ENCODE measurements around the gene PLXNA2. TPM values are rescaled to one million over a fixed set of nuclear protein-coding genes. Genes with fewer than 3 reads are reported as not detected.

PLXNA2 gene
- total RNA-seq, 2 experiments from 2014 or later, result 0.84 to 1.6 TPM

- no peak for DNase-seq
- no peak overlapping the region for H3K27ac Mint-ChIP-seq
- POLR2A ChIA-PET, result no interaction called here
- H3K4me1 Mint-ChIP-seq (ENCODE audit: low read depth), result peaks cover 10% of the 10 kb centered on the region
- peaks cover 27% of the 10 kb centered on the region for H3K27me3 Mint-ChIP-seq (ENCODE audit: low read depth)
- no peaks in the 10 kb centered on the region for H3K9me3 Mint-ChIP-seq (ENCODE audit: insufficient read depth)
- H3K36me3 Mint-ChIP-seq (ENCODE audit: low read depth), result no peaks in the 10 kb centered on the region
- CTCF ChIA-PET, result interaction anchor here (0.6 kb wide), 1 partner anchor 68 kb away, joined by 3 read pairs; no protein-coding TSS in a partner anchor
- ATAC-seq, result no peak
- no peak overlapping the region for H3K4me3 Mint-ChIP-seq
These were observed 5.0 kb upstream of the PLXNA2 start for GRCh38 chr1:208248991-208249696.

GRCh38 chr1:208248307-208248801 lies 4.2 kb upstream of the PLXNA2 start:
- no peaks in the 10 kb centered on the region for H3K36me3 Mint-ChIP-seq (ENCODE audit: low read depth)
- H3K4me1 Mint-ChIP-seq (ENCODE audit: low read depth), result peaks cover 10% of the 10 kb centered on the region
- H3K27ac Mint-ChIP-seq, result no peak overlapping the region
- ChIA-PET CTCF (interaction anchor here (0.6 kb wide), 1 partner anchor 69 kb away, joined by 3 read pairs; no protein-coding TSS in a partner anchor), POLR2A (no interaction called here)
- H3K4me3 Mint-ChIP-seq, result no peak overlapping the region
- no peak for DNase-seq
- no peak for ATAC-seq
- peaks cover 30% of the 10 kb centered on the region for H3K27me3 Mint-ChIP-seq (ENCODE audit: low read depth)
- no peaks in the 10 kb centered on the region for H3K9me3 Mint-ChIP-seq (ENCODE audit: insufficient read depth)

GRCh38 chr1:208247696-208248095 lies 3.5 kb upstream of the PLXNA2 start:
- no peak overlapping the region for H3K27ac Mint-ChIP-seq
- H3K4me3 Mint-ChIP-seq, result no peak overlapping the region
- H3K9me3 Mint-ChIP-seq (ENCODE audit: insufficient read depth), result no peaks in the 10 kb centered on the region
- H3K36me3 Mint-ChIP-seq (ENCODE audit: low read depth), result no peaks in the 10 kb centered on the region
- ChIA-PET POLR2A (no interaction called here), CTCF (interaction anchor here (6.9 kb wide), 1 partner anchor 224 kb away, joined by 87 read pairs; no protein-coding TSS in a partner anchor)
- no peak for ATAC-seq
- H3K4me1 Mint-ChIP-seq (ENCODE audit: low read depth), result peaks cover 14% of the 10 kb centered on the region
- H3K27me3 Mint-ChIP-seq (ENCODE audit: low read depth), result peaks cover 34% of the 10 kb centered on the region
- DNase-seq, result no peak

GRCh38 chr1:208245185-208245705 lies 1.1 kb upstream of the PLXNA2 start:
- DNase-seq (peak; percentile 89), ATAC-seq (peak; percentile 70)
- ChIA-PET CTCF (interaction anchor here (0.6 to 6.9 kb wide), 47 partner anchors 8 to 1004 kb away, joined by 3 to 87 read pairs (median 4); no protein-coding TSS in a partner anchor), POLR2A (interaction anchor here (0.8 to 1.7 kb wide), 4 partner anchors 9 to 206 kb away, joined by 3 to 5 read pairs (median 3); no protein-coding TSS in a partner anchor)
- no peaks in the 10 kb centered on the region for H3K9me3 Mint-ChIP-seq (ENCODE audit: insufficient read depth)
- peaks cover 15% of the 10 kb centered on the region for H3K4me1 Mint-ChIP-seq (ENCODE audit: low read depth)
- peak overlapping the region; percentile 75 for H3K4me3 Mint-ChIP-seq
- no peaks in the 10 kb centered on the region for H3K36me3 Mint-ChIP-seq (ENCODE audit: low read depth)
- peaks cover 49% of the 10 kb centered on the region for H3K27me3 Mint-ChIP-seq (ENCODE audit: low read depth)
- no peak overlapping the region for H3K27ac Mint-ChIP-seq

- no peaks in the 10 kb centered on the region for H3K9me3 Mint-ChIP-seq (ENCODE audit: insufficient read depth)
- H3K36me3 Mint-ChIP-seq (ENCODE audit: low read depth), result no peaks in the 10 kb centered on the region
- POLR2A ChIA-PET, result interaction anchor here (1.7 kb wide), 1 partner anchor 158 kb away, joined by 5 read pairs; no protein-coding TSS in a partner anchor
- ATAC-seq, result peak; percentile 40
- H3K27me3 Mint-ChIP-seq (ENCODE audit: low read depth), result peaks cover 58% of the 10 kb centered on the region
- H3K4me3 Mint-ChIP-seq, result peak overlapping the region; percentile 73
- DNase-seq, result peak; percentile 26
- H3K27ac Mint-ChIP-seq, result no peak overlapping the region
- CTCF ChIA-PET, result interaction anchor here (1.0 to 6.9 kb wide), 10 partner anchors 9 to 359 kb away, joined by 3 to 87 read pairs (median 8); no protein-coding TSS in a partner anchor
- peaks cover 15% of the 10 kb centered on the region for H3K4me1 Mint-ChIP-seq (ENCODE audit: low read depth)
These were observed 637 bp downstream of the PLXNA2 start for GRCh38 chr1:208243527-208243966.

GRCh38 chr1:208242941-208243526 lies 1.1 kb downstream of the PLXNA2 start:
- POLR2A ChIA-PET, result no interaction called here
- Mint-ChIP-seq H3K36me3 (ENCODE audit: low read depth) (no peaks in the 10 kb centered on the region), H3K9me3 (ENCODE audit: insufficient read depth) (no peaks in the 10 kb centered on the region), H3K27me3 (ENCODE audit: low read depth) (peaks cover 63% of the 10 kb centered on the region), H3K27ac (no peak overlapping the region), H3K4me1 (ENCODE audit: low read depth) (peaks cover 15% of the 10 kb centered on the region), H3K4me3 (peak overlapping the region; percentile 63)
- CTCF ChIA-PET, result interaction anchor here (4.2 to 6.9 kb wide), 3 partner anchors 9 to 219 kb away, joined by 47 to 87 read pairs (median 58); no protein-coding TSS in a partner anchor
- no peak for ATAC-seq
- no peak for DNase-seq

- Mint-ChIP-seq H3K4me3 (no peak overlapping the region), H3K36me3 (ENCODE audit: low read depth) (no peaks in the 10 kb centered on the region), H3K27me3 (ENCODE audit: low read depth) (peaks cover 72% of the 10 kb centered on the region), H3K9me3 (ENCODE audit: insufficient read depth) (no peaks in the 10 kb centered on the region), H3K4me1 (ENCODE audit: low read depth) (peaks cover 15% of the 10 kb centered on the region), H3K27ac (no peak overlapping the region)
- ChIA-PET CTCF (interaction anchor here (4.2 to 6.9 kb wide), 2 partner anchors 111 to 218 kb away, joined by 58 to 87 read pairs; no protein-coding TSS in a partner anchor), POLR2A (no interaction called here)
- DNase-seq (no peak), ATAC-seq (no peak)
These were observed 2.0 kb downstream of the PLXNA2 start for GRCh38 chr1:208242146-208242545.

- CTCF ChIA-PET, result interaction anchor here (0.7 to 6.9 kb wide), 2 partner anchors 85 to 218 kb away, joined by 3 to 87 read pairs; no protein-coding TSS in a partner anchor
- Mint-ChIP-seq H3K9me3 (ENCODE audit: insufficient read depth) (no peaks in the 10 kb centered on the region), H3K27ac (no peak overlapping the region), H3K4me3 (no peak overlapping the region), H3K4me1 (ENCODE audit: low read depth) (peaks cover 21% of the 10 kb centered on the region), H3K36me3 (ENCODE audit: low read depth) (no peaks in the 10 kb centered on the region), H3K27me3 (ENCODE audit: low read depth) (peaks cover 74% of the 10 kb centered on the region)
- POLR2A ChIA-PET, result no interaction called here
- ATAC-seq (no peak), DNase-seq (no peak)
These were observed 2.7 kb downstream of the PLXNA2 start for GRCh38 chr1:208241512-208241911.

GRCh38 chr1:208240662-208241355 lies 3.4 kb downstream of the PLXNA2 start:
- ATAC-seq, result no peak
- Mint-ChIP-seq H3K4me1 (ENCODE audit: low read depth) (peaks cover 28% of the 10 kb centered on the region), H3K36me3 (ENCODE audit: low read depth) (no peaks in the 10 kb centered on the region), H3K9me3 (ENCODE audit: insufficient read depth) (no peaks in the 10 kb centered on the region), H3K27me3 (ENCODE audit: low read depth) (peaks cover 70% of the 10 kb centered on the region), H3K4me3 (no peak overlapping the region), H3K27ac (no peak overlapping the region)
- no peak for DNase-seq
- CTCF ChIA-PET, result interaction anchor here (0.7 to 6.9 kb wide), 5 partner anchors 9 to 217 kb away, joined by 3 to 87 read pairs (median 4); no protein-coding TSS in a partner anchor
- POLR2A ChIA-PET, result no interaction called here

GRCh38 chr1:208239473-208240381 lies 4.5 kb downstream of the PLXNA2 start:
- ChIA-PET POLR2A (no interaction called here), CTCF (interaction anchor here (1.2 to 2.8 kb wide), 4 partner anchors 7 to 216 kb away, joined by 4 to 28 read pairs (median 6); no protein-coding TSS in a partner anchor)
- Mint-ChIP-seq H3K27ac (no peak overlapping the region), H3K9me3 (ENCODE audit: insufficient read depth) (no peaks in the 10 kb centered on the region), H3K4me1 (ENCODE audit: low read depth) (peaks cover 28% of the 10 kb centered on the region), H3K36me3 (ENCODE audit: low read depth) (no peaks in the 10 kb centered on the region), H3K27me3 (ENCODE audit: low read depth) (peaks cover 75% of the 10 kb centered on the region), H3K4me3 (no peak overlapping the region)
- ATAC-seq (no peak), DNase-seq (no peak)
